ENCODE measurements around the gene GJA8. TPM values are rescaled to one million over a fixed set of nuclear protein-coding genes. Genes with fewer than 3 reads are reported as not detected.

The GJA8 gene
- total RNA-seq, 1 donor from 2014 or later, result not detected

Other genes with a start within 250 kb of the GJA8 start
- 5.2 and 6.6 TPM in 2 replicates for gene ACP6, start 232.3 kb upstream of the GJA8 start, total RNA-seq
- 0.13 TPM in 1 of 2 replicates, not detected in the other for gene GJA5, start 142.2 kb upstream of the GJA8 start, total RNA-seq
- gene GPR89B, start 25.6 kb downstream of the GJA8 start, total RNA-seq, result 22.8 and 33.7 TPM in 2 replicates
- gene NBPF11, start 249.5 kb downstream of the GJA8 start, total RNA-seq, result 4.6 and 5.8 TPM in 2 replicates

Measured in bronchial epithelial cell (primary cell).